Muscle layer of duodenum (tissue), 2 donors: ENCODE results near the gene FOCAD.

Experiments used
- H3K27ac ChIP-seq: one replicate; pipeline ENCODE4 v1.7.0; 2013; ENCODE audit warnings: mild to moderate bottlenecking, low read length
- H3K27me3 ChIP-seq: one replicate; pipeline ENCODE4 v1.7.0; 2013; ENCODE audit warnings: low read depth, mild to moderate bottlenecking, control low read depth, low read length
- H3K36me3 ChIP-seq, 2 donors: one replicate each; pipeline ENCODE4 v1.7.0; 2013; ENCODE audit warnings: low read length in 2 of 2, control low read depth in 1 of 2, mild to moderate bottlenecking in 1 of 2; ENCODE audit not compliant: insufficient read depth in 2 of 2, control insufficient read depth in 1 of 2
- H3K4me1 ChIP-seq, 2 donors: one replicate each; pipeline ENCODE4 v1.7.0; 2013; ENCODE audit warnings: low read length in 2 of 2, mild to moderate bottlenecking in 2 of 2, control low read depth in 1 of 2, moderate library complexity in 1 of 2; ENCODE audit not compliant: insufficient read depth in 2 of 2, control insufficient read depth in 1 of 2
- H3K4me3 ChIP-seq, 2 donors: one replicate each; pipeline ENCODE4 v1.7.0; 2013; ENCODE audit warnings: low read length in 2 of 2, low read depth in 1 of 2, mild to moderate bottlenecking in 1 of 2
- H3K9me3 ChIP-seq, 2 donors: one replicate each; pipeline ENCODE4 v1.7.0; 2013; ENCODE audit warnings: low read length in 2 of 2, control low read depth in 1 of 2, mild to moderate bottlenecking in 1 of 2; ENCODE audit not compliant: control insufficient read depth in 1 of 2
- donor health status: healthy.

The FOCAD gene

DNA sequence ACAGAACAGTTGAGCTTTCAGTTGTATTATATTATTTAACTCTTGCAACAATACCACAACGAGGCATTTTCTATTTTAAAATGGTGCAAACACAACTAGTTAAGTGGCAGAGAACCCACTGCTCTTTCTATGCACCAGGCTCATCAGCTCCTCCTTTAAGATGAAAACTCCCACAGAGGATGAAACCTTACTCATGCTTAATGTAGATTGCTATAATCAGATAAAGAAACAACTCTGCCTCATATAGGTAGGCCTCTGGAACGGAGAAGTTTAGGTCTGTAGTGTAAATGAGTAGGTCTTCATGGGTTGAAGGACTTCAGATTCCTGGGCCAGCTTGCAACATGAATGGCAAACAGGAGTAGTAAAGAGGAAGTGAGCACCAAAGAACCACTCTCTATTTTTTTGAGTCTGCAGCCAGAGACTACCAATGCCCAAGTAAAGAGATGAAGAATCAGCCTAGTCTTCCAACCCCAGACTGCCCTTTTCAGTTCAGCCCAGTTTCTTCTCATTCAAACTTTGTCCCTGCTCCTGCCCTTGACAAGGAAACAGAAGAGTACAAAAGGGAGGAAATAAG, 313.5 kb downstream of the FOCAD start:
- H3K9me3 ChIP-seq, result peaks cover 0 to 9% of the 10 kb centered on the region in 2 donors
- H3K4me3 ChIP-seq, result no peak overlapping the region
- H3K4me1 ChIP-seq, result peaks cover 0 to 7% of the 10 kb centered on the region in 2 donors

GRCh38 chr9:21001581-21001980, 317.5 kb downstream of the FOCAD start:
- Histone ChIP-seq H3K9me3 (peaks cover 0 to 9% of the 10 kb centered on the region in 2 donors), H3K4me1 (peaks cover 0 to 7% of the 10 kb centered on the region in 2 donors), H3K27ac (no peak overlapping the region), H3K36me3 (peaks cover 12 to 20% of the 10 kb centered on the region in 2 donors), H3K27me3 (no peaks in the 10 kb centered on the region), H3K4me3 (no peak overlapping the region)

More for the DNA sequence above, 313.5 kb downstream of the FOCAD start:
- H3K27me3 ChIP-seq, result no peaks in the 10 kb centered on the region
- no peak overlapping the region for H3K27ac ChIP-seq
- peaks cover 0 to 11% of the 10 kb centered on the region in 2 donors for H3K36me3 ChIP-seq

DNA sequence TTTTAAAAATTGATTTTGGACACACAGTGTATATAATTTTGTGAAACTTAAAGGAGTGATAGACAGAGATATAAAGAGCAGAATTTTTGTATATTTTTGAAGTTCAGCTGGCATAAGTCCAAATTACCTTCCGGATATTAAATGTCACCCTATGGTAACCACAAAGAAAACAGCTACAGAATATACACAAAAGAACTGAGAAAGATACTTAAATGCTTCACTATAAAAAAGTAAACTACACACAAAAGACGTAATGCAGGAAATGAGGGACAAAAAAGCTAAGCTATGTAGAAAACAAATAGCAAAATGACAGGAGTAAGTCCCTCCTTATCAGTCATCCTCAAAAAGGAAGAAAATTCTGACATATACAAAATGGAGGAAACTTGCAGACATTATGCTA, 318.0 kb downstream of the FOCAD start:
- Histone ChIP-seq H3K27ac (no peak overlapping the region), H3K9me3 (peaks cover 0 to 9% of the 10 kb centered on the region in 2 donors), H3K4me1 (peaks cover 0 to 7% of the 10 kb centered on the region in 2 donors), H3K27me3 (no peaks in the 10 kb centered on the region), H3K36me3 (peaks cover 17 to 23% of the 10 kb centered on the region in 2 donors), H3K4me3 (no peak overlapping the region)

GRCh38 chr9:21015129-21015815, 331.2 kb downstream of the FOCAD start:
- Histone ChIP-seq H3K36me3 (peaks cover 6 to 13% of the 10 kb centered on the region in 2 donors), H3K4me3 (no peak overlapping the region), H3K9me3 (no peaks in the 10 kb centered on the region), H3K4me1 (peaks cover 0 to 8% of the 10 kb centered on the region in 2 donors), H3K27me3 (no peaks in the 10 kb centered on the region), H3K27ac (no peak overlapping the region)

DNA sequence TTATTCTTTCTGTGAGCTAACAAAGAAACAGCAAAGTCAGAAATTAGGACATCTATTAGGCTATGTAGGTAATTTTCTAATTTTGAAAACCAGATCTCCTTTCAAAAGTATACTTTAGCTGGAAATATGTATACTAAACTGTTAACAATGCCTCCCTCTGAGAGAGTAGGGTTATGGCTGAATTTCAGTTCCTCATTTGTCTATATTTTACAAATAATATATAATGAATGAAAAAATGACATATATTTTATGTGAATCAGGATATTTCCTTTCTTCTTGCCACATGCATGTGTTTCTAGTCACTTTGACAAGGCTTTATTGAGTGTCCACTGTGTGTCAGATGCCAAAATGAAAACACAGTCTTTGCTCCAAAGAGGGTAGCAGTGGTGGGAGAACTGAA, 331.9 kb downstream of the FOCAD start:
- Histone ChIP-seq H3K36me3 (peaks cover 6 to 8% of the 10 kb centered on the region in 2 donors), H3K4me1 (peaks cover 0 to 8% of the 10 kb centered on the region in 2 donors), H3K27ac (no peak overlapping the region), H3K9me3 (no peaks in the 10 kb centered on the region), H3K4me3 (no peak overlapping the region), H3K27me3 (no peaks in the 10 kb centered on the region)

- H3K4me3 ChIP-seq, result no peak overlapping the region
- no peaks in the 10 kb centered on the region for H3K27me3 ChIP-seq
- H3K9me3 ChIP-seq, result no peaks in the 10 kb centered on the region
- H3K4me1 ChIP-seq, result peaks cover 0 to 8% of the 10 kb centered on the region in 2 donors
- no peak overlapping the region for H3K27ac ChIP-seq
- peaks cover 3 to 6% of the 10 kb centered on the region in 2 donors for H3K36me3 ChIP-seq
Measured at GRCh38 chr9:21016701-21017491, 332.8 kb downstream of the FOCAD start.

- Histone ChIP-seq H3K27me3 (no peaks in the 10 kb centered on the region), H3K9me3 (no peaks in the 10 kb centered on the region), H3K4me3 (no peak overlapping the region), H3K4me1 (peaks cover 0 to 8% of the 10 kb centered on the region in 2 donors), H3K36me3 (peaks cover 0 to 6% of the 10 kb centered on the region in 2 donors), H3K27ac (no peak overlapping the region)
Measured at GRCh38 chr9:21018177-21018576, 334.1 kb downstream of the FOCAD start.

GRCh38 chr9:21023861-21024260, 339.8 kb downstream of the FOCAD start:
- Histone ChIP-seq H3K4me3 (no peak overlapping the region), H3K27me3 (no peaks in the 10 kb centered on the region), H3K36me3 (peaks cover 0 to 6% of the 10 kb centered on the region in 2 donors), H3K27ac (no peak overlapping the region), H3K9me3 (no peaks in the 10 kb centered on the region), H3K4me1 (peaks cover 0 to 14% of the 10 kb centered on the region in 2 donors)

DNA sequence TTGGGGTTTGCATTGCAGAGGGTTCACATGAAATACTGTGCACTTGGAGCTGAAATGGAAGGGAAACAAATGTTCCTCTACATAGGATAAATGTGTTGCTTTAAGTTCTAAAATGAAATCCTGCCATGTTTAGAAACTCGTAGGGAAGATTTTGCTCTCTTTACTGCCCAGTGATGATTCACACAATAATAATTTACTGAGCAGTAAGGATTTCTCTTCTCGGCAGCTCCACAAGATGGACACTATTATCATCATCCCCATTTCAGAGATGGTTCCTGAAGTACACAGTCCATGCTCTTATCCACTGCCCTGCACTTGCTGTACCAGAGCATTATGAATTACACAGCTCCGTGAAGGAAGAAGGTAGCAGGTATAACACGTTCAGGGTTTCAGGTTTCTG, 343.2 kb downstream of the FOCAD start:
- Histone ChIP-seq H3K4me3 (no peak overlapping the region), H3K9me3 (no peaks in the 10 kb centered on the region), H3K36me3 (peaks cover 0 to 6% of the 10 kb centered on the region in 2 donors), H3K27me3 (no peaks in the 10 kb centered on the region), H3K4me1 (peaks cover 0 to 20% of the 10 kb centered on the region in 2 donors), H3K27ac (no peak overlapping the region)

DNA sequence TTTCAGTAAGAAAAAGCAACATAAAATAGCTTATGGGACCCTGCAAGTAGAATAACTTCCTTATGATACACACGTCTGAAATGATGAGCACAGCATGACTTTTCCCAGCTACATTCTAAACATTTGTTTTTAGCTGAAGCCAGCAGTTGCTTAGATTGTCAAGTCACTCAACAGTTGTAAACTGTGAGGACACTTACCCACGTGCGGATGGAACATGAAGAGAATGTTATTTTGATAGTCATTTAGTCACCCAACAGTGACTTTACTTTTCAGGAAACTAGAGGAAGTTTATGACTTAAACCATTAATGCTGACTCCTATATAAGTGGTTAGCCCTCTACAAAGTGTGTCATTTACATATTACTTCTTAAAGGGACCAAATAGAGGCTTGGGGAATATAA, 344.4 kb downstream of the FOCAD start:
- Histone ChIP-seq H3K36me3 (peaks cover 0 to 6% of the 10 kb centered on the region in 2 donors), H3K4me3 (no peak overlapping the region), H3K27ac (no peak overlapping the region), H3K27me3 (no peaks in the 10 kb centered on the region), H3K4me1 (peaks cover 0 to 20% of the 10 kb centered on the region in 2 donors), H3K9me3 (no peaks in the 10 kb centered on the region)

- no peaks in the 10 kb centered on the region for H3K9me3 ChIP-seq
- H3K4me3 ChIP-seq, result no peak overlapping the region
- peaks cover 0 to 6% of the 10 kb centered on the region in 2 donors for H3K36me3 ChIP-seq
- H3K4me1 ChIP-seq, result peaks cover 0 to 20% of the 10 kb centered on the region in 2 donors
- no peaks in the 10 kb centered on the region for H3K27me3 ChIP-seq
- no peak overlapping the region for H3K27ac ChIP-seq
Measured at GRCh38 chr9:21029661-21030060, 345.6 kb downstream of the FOCAD start.
